ENCODE measurements around the gene MR1.

Gene MR1

DNA sequence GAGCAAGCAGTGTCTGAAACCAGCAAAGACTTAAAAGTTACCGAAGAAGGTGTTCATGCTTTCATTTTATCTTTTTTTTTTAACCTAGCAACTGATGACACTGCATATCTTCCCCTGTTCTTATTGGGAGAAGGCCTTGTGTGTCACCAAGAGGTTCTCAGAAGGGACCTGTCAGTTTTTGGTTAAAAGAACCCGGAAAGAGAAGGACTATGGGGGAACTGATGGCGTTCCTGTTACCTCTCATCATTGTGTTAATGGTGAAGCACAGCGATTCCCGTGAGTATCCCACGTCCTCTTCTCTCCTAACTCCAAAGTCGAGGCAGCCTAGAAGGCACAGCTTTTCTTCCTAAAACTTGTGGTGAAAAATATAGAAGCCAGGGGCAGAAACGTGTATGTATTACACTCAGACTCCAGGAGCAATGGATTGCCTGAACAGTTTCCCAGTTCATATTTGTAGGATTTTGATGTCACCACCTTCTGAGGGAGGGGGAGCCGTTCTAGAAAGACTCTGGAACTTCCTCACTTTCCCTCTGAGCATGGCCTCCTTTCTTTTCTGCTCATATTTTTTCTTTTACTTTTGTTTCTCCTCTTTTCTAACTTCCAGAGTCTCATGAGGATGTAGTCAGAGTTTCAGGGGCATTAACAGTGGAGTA lies at the start of gene MR1:
TSS of gene MR1 (plus strand) at position 185 of the 653 bp plus-strand sequence. CDS start at position 210, 25 bp downstream.
- peak in 1 of 3 experiments; percentile 13 for DNase-seq (ENCODE audit: low read depth in 3 of 3)

DNA sequence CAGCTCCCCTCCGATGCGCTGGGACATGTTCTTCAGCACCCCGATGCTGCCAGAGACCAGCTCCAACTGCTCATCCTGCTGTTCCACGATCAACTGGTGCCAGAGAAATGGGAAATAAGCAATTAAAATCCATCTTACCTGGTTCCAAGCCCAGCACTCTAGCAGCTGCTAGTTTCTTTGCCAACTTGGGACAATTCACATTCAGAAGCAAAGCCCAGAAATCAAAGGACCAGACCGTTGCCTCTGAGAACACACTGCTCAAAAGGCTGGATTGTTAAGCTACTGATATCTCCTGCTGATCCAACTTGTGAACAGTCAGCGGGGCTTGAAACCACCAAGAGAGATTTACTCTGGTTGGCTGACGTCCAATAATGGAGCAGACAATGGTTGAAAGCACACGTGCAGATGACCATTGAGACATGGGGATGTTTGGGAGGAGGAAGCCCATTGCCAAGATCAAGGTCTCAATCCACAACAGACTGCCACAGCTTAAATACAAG lies 45.5 kb upstream of the MR1 start:
- no peak for DNase-seq (ENCODE audit: low read depth in 3 of 3)

DNA sequence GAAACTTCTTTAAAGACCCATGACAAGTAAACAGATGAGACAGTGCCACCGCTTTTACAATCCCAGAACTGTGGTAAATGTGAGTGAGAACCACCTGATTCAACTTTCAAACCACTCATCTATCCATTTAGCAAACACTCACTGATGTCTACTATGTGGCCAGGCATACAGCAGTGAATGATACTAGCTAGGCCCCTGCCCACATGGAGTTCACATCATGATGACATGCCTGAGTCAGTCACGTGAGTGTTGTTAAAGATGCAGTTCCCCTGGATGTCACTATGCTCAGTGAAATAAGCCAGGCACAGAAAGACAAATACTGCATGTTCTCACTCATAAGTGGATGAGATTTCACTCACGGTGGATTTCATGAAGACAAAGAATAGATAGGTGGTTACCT lies 39.5 kb upstream of the MR1 start:
- no peak for DNase-seq (ENCODE audit: low read depth in 3 of 3)

DNA sequence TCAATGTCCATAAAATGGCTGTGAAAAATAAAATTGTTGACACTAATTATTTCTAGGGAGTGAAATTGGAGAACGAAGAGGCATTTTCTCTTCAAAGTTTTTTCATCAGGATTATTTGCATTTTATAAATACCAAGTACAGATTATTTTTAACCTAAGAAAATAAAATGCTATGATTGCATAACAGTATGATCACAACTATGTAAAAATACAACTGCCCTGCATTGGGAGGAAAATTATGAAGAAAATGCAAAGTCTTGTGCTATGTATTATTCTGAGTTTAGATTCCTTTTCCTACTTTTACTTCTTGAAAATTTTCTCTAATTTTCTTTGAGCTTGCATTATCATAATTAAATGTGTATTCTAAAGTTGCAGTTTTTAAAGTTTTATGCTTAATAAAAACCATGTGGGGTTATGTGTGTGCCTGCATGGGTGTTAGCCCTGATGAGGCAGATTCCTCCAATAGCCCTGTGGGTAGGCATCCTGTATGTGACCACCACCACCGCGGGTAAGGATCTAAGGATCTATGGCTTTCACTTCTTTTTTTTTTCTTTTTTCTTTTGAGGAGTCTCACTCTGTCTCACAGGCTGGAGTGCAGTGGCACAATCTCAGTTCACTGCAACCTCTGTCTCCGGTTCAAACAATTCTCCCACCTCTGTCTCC lies 35.8 kb upstream of the MR1 start:
- no peak for DNase-seq (ENCODE audit: low read depth in 3 of 3)

DNA sequence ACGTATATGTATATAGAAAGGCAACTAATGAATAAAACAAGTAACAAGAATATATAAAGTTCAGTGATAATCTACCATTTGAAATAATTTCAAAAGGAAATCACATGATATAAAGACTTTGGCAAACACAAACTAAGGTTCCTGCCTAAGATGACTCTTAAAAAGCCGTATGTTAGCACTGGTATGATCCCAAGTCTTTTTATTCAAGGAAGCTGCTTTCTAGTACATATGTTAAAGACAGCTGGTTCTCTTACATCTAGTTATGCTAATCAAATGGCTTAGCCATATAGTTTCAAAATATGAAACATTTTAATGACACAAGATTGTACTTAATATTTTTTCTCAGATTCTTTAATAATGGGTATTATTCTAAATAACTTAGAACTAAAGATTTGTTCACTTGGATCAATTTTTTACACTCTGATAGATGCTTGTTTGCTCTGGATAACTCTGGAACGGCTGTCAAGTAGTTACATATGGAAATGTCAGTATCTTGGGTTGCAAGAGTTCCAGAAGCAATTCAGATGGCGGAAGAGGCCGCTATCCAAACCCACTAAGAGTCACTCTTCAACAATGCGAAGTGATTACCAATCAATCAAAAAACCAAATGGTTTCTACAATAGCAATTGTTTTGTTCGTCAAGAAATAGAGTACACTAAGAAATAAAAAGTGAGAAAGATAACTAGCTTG lies 32.5 kb upstream of the MR1 start:
- DNase-seq (ENCODE audit: low read depth in 3 of 3) = no peak

DNA sequence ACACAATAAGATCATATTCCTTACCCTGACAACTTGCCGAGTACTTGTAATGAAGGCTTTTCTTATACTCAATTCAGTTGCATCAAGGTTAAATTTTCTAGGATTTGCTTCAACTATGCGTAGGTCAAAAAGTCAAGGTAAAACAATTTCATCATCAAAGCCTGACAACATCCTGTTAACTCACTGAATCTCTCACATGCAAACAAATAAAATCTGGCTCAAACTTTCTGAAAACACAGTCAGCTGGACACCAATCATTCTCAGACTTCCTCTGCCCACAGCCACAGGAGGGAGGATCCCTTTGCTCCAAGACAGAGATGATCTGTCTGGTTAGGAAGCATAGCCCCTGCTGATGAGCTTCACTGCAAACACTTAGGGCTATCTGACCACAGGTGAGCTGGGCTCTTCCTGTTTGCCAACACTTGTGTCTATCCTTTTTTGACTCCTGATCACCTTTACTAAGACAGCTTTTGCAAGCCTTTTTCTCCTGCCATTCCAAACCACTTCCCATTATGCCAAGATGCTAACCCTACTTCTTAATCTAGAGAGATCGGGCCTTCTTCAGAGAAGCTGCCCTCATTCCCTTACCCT lies 31.1 kb upstream of the MR1 start:
- no peak for DNase-seq (ENCODE audit: low read depth in 3 of 3)

DNA sequence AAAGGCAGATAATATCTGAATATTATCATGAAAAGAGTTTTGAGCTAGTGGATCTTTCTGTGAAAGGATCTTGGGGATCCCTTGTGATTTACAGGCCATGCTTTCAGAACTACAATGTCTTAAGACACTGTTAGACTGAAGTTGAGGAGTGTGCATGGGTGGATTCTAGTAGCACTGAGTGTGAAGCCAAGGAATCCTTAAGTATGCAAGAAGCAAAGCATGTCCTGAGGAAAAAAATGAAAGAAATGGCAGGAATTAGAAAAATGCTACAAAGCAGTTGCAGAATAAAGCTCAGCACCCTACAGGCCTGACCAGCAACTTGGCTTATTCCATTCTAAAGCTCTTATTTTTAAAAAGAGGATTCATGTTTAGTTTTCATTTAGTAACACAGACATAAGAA lies 23.0 kb upstream of the MR1 start:
- no peak for DNase-seq (ENCODE audit: low read depth in 3 of 3)

DNA sequence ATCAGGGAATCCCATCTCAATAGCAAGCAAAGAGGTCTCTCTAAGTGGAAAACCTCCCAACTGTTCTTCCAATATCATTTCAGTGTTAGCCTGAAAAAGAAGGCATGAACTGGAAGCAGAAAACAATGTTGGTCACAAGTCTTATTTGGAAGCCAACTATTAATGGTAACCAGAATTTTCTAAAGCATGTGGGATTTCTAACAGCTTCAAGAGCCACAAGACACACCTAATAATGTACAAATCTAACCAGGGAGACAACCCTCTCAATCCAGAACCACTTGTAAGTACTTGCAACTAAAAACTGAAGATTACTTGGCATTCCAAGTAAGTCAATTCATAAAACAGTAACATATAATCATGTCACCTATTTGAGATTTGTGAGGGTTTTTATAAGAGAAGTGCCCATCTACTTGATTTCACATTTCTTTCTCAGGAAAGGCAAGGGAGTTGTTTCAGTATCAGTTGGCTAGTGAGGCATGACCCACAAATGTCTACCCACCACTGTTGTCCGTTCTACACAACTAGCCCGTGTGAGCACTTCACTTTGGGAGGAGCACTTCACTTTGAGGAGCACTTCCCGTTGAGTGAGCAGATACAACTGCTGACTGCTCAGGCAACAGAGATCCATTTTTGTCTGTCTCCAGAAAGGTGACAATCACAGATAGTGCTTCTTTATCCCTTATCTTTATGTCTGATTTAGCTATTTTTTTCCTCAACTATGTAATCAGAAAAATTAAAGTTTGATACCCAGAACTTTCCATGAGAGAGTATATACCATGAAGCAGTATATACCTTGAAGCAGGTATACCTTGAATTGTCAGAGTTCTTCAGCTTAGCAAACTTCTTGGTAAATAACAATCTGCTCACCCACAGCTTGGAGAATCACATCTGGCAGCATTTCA lies 22.2 kb upstream of the MR1 start:
- DNase-seq (ENCODE audit: low read depth in 3 of 3) = no peak

DNA sequence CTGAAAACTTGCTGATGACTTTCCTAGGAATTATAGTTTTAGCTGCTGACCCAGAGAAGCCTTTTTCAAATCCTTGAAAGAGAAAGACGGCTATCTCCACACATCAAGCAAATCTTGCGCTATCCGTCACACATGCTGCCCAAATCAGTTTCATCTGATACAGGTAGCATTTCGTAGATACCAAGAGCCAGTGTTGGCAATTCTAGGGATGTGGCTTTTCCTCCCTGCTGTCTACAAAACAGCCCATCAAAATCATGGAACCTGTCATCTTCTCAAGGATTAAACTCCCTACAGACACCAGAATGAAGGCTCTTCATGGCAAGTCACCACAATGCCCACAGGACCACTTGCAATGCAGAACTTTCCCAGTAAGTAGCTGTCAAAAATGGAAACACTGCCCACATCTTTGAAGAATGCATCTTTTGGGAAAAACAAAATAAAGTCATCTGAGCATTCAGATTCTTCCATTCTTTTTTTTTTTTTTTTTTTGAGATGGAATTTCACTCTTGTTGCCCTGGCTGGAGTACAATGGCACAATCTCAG lies 21.5 kb upstream of the MR1 start:
- no peak for DNase-seq (ENCODE audit: low read depth in 3 of 3)

DNA sequence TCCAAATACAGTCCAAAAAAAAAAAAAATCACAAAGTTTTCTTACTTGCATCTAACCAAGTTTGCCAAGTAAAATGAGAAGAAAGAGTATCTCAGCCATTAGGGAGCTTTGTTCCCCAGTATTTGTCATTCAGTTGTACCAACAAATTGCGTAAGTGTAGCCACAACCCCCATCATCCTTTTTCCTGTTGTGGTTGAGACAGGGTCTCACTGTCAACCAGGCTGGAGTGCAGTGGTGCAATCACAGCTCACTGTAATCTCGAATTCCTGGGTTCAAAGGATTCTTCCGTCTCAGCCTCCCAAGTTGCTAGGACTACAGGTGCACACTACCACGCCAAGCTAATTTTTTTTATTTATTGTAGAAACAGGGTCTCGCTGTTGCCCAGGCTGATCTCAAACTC lies 20.6 kb upstream of the MR1 start:
- DNase-seq (ENCODE audit: low read depth in 3 of 3) = no peak

DNA sequence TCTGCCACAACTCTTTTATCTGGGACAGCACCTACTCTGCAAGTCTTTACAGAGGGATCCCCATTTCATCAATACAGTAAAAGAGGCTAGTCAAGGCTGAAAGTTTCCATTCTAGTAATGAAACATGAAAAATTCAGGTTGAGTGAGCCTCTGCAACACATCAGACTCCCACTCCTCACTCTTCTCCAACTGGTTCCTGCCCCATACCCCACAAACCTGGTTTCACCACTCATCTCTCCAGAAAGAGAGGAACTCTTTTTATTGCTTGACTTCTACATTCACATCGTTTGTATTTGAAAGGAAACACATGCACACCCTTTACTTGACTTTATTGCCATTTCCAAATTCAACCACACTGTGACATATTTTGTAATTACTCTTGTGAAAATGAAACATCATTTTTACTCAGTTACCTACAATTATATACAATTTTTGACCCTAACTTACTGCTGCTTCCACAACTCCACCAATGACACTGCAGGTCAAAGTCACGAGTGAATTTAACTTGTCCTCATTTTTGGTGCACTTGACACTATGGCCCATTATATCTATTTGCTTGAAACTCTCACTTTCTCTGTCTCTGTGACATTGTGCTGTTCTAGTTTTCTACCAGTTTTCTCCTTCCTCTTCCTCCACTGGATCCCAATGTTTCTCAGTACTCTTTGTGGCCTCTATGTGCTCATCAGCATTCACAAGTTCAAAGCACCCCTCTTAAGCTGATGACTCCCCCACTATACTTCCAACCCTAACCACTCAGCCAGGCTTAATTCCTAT lies 19.1 kb upstream of the MR1 start:
- no peak for DNase-seq (ENCODE audit: low read depth in 3 of 3)

DNA sequence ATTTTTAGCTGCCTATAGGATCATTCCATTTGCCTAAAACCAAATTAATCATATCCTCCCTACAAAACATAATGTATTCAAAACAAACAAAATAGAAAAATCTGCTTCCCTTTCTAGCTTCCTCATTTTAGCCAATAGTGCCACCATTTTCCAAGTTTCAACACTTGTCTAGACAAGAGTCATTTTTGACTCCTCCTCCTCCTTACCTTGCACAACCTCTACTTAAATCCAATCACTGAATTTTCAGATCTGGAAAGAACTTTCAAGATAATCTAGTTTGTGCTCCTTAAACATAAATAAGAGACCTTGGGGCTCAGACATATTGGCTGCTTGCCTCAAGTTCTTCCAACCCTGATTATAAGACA lies 18.6 kb upstream of the MR1 start:
- DNase-seq (ENCODE audit: low read depth in 3 of 3) = no peak

DNA sequence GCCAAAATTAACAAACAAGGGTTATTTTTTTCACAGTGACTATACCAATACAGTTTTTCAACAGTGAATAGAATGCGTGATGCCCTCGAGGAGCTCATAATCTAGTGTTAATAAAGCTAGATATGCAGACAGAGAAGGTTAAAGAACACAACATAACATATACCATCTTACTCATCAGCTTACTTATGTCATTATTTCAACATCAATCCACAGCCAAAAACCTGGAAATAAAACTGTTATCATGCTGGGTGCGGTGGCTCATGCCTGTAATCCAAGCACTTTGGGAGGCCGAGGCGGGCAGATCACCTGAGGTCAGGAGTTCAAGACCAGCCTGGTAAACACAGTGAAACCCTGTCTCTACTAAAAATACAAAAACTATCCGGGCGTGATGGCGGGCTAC lies 17.2 kb upstream of the MR1 start:
- no peak for DNase-seq (ENCODE audit: low read depth in 3 of 3)

DNA sequence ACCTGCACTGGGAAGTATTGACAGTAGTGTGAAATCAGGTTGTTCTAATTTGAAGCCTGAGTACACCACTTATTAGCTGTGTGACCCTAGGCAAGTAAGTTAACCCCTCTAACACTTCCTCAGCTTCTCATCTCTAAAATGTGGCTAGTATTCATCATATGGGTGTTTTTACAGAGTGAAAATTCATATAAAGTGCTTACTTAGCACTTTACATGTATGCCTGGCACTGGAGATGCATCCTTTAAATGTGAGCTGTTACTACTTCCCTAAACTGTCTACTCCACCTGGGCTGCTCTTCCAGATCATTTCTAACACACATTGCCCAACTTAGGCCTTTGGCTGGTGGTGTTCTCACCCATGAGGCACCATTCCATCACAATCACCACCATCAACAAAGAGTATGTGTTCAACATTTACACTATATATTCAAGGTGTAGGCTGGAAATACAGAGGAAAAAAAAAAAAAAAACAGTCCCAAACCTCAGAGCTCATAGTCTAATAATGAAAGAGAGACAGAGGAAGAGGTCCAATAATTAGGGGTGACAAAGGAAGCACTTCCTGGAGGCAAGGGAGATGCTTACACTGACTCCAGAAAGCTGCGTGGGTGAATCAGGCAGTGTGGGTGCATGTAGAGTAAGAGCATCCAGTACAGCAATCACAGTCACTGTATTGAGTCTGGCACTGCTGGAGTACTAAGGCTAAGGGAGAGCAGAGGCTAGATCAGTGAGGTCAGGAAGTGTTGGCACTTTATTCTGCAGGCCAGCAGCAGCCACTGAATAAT lies 14.7 kb upstream of the MR1 start:
- no peak for DNase-seq (ENCODE audit: low read depth in 3 of 3)

DNA sequence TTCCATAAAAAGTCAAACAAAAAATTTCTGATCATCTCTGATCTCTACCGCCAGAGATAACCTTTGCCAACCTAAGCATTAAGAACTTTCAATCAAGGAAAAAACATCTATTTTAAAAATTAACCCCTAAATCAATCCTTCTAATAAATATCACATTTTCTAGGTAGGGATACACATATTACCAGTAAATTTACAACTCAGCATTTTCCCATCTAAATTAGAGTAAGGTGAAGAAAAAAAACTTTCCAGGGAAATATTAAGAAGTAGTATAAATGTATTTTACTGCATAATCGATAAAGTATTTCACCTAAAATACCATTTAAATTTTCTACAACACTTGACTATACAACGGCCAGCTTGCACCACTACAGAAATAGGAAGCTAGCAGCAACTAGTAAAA lies 12.6 kb upstream of the MR1 start:
- DNase-seq (ENCODE audit: low read depth in 3 of 3) = no peak

DNA sequence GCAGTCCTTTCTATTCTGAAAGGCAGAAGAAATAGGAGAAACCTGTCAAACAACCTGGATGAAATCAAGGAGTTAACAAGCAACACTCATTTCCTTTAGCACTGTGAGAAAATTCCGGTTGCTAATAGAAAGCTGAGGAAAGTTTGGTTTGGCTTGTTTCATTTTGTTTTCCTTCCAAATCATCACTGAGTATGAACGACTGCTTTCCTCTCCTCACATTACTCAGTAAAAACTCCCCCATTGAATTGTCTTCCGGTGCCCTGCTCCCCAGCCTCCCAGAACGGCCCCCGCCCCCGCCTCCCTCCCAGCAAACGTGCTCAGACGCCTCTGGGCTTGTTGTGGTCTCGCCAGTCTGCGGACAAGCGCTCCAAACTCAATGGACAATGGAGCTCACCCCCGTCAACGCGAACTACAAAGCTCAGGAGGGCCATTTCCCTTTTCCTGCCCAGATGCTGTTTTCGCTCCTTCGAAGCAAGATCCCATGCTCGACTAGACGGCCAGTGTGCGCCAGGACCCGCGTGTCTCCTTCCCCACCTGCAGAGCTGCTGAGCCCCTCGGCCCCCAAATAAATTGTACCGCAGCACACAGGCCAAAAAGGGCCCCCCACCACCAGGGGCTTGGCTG lies 11.9 kb upstream of the MR1 start:
- DNase-seq (ENCODE audit: low read depth in 3 of 3) = peak; percentile 41 to 56 (median 52)

DNA sequence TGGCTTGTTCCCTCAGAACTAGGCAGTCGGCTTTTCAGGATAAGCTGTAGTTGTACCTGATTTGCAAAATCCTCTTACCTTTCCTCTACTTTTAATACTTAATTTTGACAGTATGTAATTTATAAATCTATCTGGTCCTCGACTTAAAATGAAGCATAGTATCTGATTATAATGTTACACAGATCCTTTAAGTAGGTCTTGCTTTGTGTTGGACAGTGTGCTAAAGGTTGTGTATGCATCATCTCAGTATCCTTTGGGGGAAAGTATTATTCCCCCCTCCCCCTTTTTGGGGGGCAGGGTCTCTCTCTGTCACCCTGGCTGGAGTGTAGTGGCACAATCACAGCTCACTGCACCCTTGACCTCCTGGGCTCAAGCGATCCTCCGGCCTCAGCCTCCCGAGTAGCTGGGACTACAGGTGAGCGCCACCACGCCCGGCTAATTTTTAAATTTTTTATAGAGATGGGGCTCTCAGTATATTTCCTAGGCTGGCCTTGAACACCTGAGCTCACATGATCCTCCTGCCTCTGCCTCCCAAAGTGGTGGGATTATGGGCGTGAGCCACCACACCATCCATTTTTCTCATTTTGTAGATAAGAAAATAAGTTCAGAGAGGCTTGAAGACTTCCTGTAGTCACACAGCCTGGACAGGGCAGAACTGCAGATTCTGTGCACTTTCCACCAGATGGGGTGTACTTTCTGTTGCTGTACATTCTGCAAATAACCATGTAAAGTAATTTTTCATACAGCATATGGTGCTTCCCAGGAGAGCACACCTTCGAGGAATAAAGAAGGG lies 10.3 kb upstream of the MR1 start:
- DNase-seq (ENCODE audit: low read depth in 3 of 3) = no peak

DNA sequence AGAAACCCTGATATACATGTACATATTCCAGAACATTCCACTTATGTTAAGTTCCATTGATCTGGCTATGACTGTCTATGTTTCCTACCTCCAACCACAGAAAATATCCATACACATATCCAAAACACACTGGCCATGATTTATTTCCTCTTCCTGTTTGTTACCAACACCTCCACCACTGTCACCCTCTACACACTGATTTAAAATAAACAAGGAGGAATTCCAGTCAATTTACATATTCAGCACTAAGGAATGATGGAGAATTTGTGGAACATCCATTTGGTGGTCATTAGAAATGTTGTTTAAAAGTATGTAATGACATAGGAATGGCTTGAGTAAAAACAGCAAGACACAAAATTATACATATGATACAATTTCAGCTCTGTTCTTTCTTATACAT lies 5.6 kb upstream of the MR1 start:
- DNase-seq (ENCODE audit: low read depth in 3 of 3) = no peak

DNA sequence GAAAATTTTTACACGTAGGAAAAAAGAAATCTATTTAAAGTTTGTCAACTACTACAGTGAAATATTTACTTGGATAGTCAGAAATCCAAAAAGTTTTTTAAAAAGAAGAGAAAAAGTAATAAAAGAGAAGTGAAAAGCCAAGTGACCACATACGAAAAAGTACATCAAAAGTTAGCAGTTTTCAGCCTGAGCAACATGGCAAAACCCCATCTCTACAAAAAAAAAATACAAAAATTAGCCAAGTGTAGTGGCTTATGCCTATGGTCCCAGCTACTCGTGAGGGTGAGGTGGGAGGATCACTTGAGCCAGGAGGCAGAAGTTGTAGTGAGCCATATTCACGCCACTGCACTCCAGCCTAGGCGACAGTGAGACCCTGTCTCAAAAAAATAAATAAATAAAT lies 5.2 kb upstream of the MR1 start:
- no peak for DNase-seq (ENCODE audit: low read depth in 3 of 3)

All from stimulated activated CD4-positive, alpha-beta T cell treated with anti-CD3 and anti-CD28 coated beads, TNF-alpha, amount 100 ng/mL, for 4 hours (primary cell).